Amygdala (tissue), 56 donors: Measurements from ENCODE around the gene ATG14.
"Not testable (repeated sequence)": the region's sequence is repeated elsewhere in the genome, so short reads cannot be mapped to it uniquely, and the experiment has no call there.

Experiments used
- DNase-seq, 56 donors: peaks; one replicate each; lab custom pipeline; 2025; lab: John Stamatoyannopoulos, UW

The ATG14 gene

GRCh38 chr14:55434805-55435174 is 23.2 kb upstream of the ATG14 start:
- no peak for DNase-seq

DNA sequence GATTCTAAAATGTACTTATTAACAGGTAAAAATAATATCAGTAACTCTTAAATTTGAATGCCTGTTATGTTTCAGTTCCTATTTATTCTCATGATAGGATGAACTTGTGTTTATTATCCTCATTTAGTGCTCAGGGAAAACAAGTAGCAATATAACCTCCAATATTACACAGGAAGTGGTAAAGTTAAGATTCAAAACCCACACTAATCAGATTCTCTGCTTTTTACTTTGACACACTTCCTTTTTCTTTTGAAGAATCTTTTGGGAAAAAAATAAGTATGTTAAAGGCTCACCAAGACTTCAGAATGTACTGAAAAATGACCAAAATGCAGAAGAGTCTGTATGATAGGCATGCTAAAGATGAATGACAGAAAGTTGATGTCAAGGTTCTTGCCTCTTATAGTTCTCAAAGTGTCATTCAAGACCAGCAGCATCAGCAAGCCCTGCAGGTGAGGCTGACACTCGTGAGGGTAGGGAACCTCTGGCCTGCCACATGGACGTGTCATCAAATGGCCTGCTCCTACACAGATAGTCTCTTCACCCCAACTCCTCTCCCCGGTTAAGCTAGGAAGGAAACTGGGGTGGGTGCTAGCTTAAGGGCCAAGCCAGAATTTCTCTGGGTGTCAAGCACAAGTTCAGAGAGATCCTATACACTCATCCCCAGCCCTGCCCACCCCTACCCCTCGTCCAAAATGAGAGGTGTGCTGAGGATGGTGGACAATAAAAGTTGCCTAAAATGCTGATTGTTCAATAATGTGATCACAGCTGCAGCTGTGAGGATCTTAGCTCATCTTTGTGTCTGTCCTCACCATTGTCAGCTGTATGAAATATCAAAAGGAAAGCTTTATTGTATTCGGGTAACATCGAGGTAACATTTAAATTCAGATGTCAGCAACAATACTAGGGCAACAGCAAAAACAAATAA is 22.5 kb upstream of the ATG14 start:
- DNase-seq = no peak

- DNase-seq = no peak
These were observed 21.0 kb upstream of the ATG14 start for GRCh38 chr14:55432628-55433027.

DNA sequence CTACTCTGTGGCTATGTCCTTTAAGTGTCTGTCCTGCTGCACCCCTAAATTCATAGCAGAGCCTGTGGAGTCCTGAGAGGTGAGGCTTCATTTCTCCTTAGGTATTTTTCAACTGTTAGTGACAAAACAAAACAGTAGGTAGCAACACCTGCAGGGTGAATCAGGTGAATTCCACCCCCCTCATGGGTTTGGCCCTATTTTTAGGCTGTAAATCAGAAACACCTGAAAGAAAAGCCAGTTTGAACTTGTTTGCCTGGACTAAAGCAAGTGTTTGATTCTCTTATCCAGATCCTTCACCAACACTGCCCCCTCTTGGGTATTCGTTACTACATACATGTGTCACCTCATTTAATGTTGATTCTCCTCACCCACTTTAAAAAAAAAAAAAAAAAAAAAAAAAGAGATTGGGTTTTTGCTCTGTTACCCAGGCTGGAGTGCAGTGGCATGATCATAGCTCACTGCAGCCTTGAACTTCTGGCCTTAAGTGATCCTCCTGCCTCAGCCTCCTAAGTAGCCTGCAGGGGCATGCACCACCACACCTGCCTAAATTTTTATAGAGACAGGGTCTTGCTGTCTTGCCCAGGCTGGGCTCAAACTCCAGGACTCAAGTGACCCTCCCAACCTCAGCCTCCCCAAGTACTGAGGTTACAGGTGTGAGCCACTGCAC is 18.5 kb upstream of the ATG14 start:
- no peak for DNase-seq

DNA sequence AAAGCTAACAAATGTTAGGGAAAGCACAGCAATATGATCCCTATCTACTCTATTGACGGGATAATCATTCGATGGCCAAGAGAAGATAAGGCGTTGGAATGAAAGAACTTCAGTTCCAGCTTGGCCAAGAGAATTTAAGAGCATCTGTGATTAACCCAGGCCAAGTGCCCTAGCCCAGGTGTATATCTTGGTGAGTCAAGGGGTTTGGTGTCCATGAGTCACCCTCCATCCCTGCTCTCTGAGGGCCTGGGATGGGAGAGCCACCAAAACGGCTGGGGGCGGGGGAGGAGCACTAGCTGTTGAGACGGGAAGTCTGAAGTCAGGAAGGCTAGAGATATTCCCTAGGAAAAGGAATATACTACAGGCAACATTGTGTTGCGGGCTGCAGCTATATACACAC is 15.8 kb upstream of the ATG14 start:
- DNase-seq = no peak

DNA sequence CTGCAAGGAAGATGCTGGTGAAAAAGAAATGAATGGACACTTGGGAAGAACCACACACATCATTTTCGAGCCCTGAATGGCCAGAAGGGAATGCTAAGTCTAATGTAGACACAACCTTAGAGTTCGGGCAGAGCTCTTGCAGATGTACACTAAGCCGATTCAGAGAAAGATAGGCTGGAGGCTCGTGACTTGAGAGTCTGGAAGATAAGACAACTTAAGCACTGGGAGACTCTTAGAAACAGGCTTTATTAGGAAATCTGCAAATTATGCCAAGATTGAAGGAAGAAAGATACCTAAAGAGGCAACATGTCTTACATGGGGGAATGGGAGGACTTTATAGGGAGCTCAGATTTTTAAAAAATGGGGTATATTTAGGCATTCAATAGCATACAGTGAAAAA is 15.3 kb upstream of the ATG14 start:
- no peak for DNase-seq

GRCh38 chr14:55425091-55425490 is 13.5 kb upstream of the ATG14 start:
- no peak for DNase-seq

DNA sequence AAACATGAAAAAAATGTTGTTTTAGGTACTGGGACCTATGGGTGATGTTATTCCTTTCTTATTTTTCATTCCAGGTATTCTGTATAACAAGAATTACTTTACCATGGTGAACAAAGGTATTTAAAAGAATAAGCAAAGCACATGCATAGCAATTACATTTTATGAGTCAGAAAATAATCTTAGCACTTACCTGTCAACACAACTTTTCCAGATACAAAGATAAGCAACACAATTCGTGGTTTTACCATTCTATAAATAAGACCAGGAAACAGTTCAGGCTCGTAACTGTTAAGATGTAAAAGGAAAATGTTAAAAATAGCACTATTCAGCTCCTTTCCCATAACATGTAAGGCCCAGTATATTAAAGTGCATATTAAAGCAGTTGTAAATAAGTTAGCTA is 12.3 kb upstream of the ATG14 start:
- DNase-seq = no peak

GRCh38 chr14:55422338-55422737 is 10.7 kb upstream of the ATG14 start:
- not testable (repeated sequence) for DNase-seq

DNA sequence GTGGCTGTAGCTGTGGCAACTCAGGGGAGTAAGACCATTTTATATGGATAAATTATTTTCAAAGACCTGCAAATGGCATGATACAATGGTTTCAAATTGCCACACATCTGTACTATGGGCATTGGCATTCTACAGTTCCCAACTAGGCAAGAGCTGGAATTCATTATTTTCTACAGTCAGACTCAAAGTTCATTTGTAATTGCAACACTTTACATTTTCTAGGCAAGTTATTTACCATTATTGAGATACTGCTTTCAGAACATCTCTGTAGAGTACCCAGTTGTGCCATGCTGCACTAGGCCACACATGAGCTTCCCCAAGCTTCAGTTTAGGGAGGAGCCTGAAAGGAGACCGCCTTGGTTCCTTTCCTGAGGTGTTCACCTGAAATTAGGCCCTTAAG is 8.0 kb upstream of the ATG14 start:
- no peak for DNase-seq

DNA sequence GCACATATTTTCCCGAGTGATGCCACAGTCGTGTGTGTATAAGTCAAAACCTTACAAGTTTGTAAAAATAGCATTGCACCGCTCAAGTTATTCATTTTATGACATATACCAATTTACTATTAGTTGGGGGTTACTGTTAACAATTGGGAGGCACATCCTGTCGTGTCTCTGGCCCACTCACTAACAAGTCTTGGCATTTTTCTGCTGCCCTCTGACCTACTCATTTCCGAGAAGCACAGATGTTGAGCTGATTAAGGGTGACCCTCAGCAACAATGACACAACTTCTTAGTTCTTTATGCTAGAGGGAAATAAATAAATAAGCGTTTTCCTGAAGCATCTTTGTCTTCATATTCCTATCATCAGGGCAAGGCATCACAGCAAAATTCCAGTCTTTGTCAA is 6.8 kb upstream of the ATG14 start:
- no peak for DNase-seq

DNA sequence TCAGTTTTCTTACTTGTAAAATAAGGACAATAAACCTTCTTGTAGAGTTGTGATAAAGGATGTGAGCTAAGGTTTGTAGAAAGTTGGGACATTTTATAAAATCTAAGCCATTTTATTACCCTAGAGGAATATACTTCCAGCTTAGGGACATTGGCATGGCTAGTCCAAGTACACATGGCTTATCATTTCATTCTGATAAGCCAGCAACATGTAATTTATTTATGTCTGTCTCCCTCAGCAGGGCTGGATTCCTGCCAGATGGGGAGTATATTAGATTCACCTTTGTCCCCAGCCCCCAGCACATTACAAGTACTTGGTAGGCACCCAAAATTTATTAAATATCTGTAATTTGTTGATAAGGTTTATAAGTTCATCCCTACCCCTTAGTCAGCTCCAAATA is 6.3 kb upstream of the ATG14 start:
- no peak for DNase-seq

GRCh38 chr14:55416866-55417265 is 5.2 kb upstream of the ATG14 start:
- no peak for DNase-seq

GRCh38 chr14:55414551-55414950 is 2.9 kb upstream of the ATG14 start:
- no peak for DNase-seq

- no peak for DNase-seq
These were observed 1.0 kb upstream of the ATG14 start for GRCh38 chr14:55412676-55413075.

DNA sequence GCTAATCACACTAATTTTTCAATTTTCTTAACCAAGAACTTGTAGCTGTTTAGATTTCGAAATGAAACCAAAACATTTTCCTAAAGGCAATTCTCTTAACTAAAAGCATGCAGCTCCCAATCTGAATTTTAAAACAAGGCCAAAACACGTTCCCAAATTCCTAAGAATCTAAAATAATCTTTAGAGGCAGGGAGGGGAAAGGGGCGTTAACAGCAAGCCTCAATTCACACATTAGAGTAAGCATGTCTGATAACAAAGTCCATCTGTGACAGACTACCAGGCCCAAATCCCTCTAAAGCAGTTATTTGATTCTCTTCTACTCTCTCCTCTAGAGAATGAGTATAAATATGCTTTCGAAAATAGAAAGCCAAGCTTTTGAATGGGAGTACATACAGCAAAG is 754 bp downstream of the ATG14 start:
- no peak for DNase-seq

DNA sequence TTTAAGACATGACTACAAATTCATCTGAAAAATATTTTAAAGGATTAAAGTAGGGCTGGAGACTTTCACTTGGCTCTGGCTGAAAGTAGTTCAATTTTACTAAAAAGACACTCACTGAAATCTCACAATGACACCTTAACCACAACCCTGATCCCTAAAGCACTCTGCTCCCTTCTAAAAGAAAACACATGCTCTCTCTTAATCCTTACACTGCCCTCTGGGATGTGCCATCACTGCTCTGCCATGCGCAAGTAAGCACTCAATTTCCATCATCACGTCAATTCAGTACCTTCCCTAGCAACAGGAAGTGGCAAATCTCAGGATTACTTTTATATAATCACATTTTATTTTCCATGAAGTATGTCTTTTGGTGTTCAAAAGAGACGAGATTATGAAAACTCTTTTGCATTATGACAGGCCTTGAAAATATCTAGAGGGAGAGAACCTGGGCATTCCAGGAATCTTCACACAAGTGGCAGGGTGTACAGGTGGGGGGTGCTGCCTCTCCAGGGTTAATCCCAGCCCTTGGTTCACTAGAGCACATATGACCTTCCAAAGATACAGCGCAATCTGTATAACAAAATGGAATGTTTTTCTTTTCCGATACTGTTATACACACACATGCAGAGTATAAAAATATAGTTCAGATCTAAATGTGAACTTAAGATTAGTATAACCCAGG is 7.3 kb downstream of the ATG14 start:
- no peak for DNase-seq

DNA sequence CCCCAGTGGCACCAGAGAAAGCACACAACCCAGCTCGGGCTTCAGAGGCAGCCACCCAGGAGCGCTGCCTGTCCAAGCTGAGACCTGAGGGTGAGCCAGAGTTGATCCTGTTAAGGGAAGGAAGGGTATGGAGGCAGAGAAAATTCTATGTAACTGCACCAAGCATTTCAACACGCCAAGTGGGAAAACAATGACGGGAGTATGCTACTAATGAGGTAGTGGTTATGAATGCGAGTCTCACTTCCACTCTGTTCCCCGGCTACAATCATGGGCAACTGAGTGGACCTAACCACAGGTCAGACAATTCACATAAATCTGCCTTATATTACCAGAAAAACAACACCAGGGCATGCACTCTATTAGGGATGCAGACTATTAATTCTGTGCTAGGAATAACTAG is 9.9 kb downstream of the ATG14 start:
- DNase-seq = no peak

DNA sequence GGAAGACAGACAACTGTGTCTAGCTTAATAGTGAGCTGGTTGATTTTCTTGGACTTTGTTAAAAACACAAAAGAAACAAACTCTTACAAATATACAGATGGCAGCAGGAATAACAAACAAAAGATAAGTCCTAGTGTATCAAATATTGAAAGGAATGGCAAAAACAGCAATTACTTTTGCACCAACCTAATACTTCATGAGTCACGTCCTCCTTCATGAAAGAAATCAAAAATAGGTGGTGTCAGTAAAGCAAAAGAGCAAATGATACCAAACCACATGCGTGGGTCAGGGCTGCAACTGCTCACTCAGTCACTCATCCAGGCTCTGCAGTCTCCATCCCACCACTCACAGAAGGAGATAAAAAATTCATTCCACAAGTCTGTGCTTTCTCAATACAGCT is 11.8 kb downstream of the ATG14 start:
- DNase-seq = no peak

DNA sequence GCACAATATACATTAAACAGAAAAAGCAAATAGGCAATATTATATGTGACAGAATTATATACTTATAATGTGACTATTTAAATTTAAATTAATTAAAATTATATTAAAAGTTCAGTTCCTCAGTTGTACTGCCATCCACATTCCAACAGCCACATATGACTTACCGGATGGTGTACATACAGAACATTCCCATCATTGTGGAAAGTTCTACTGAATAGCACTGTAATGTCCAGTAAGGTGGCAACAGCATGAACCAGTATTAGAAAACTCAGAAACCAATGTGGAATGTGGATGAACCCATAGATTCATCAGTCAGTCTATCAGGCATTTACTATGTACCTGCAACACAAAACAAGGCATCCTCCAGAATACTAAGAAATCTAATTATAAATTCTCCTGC is 12.4 kb downstream of the ATG14 start:
- DNase-seq = no peak

- DNase-seq = no peak
These were observed 13.0 kb downstream of the ATG14 start for GRCh38 chr14:55398679-55399078.

- no peak for DNase-seq
These were observed 22.3 kb downstream of the ATG14 start for GRCh38 chr14:55389330-55389729.
